Fibroblast of gingiva (primary cell): ENCODE measurements around the gene PLBD2.
A peak's percentile ranks its signal among the peaks of the same experiment; 100 is the strongest.

Experiments
- DNase-seq: peaks from one replicate; pipeline ENCODE4 v3.0.0-alpha.2; 2011; ENCODE audit warnings: low read depth

PLBD2 gene

DNA sequence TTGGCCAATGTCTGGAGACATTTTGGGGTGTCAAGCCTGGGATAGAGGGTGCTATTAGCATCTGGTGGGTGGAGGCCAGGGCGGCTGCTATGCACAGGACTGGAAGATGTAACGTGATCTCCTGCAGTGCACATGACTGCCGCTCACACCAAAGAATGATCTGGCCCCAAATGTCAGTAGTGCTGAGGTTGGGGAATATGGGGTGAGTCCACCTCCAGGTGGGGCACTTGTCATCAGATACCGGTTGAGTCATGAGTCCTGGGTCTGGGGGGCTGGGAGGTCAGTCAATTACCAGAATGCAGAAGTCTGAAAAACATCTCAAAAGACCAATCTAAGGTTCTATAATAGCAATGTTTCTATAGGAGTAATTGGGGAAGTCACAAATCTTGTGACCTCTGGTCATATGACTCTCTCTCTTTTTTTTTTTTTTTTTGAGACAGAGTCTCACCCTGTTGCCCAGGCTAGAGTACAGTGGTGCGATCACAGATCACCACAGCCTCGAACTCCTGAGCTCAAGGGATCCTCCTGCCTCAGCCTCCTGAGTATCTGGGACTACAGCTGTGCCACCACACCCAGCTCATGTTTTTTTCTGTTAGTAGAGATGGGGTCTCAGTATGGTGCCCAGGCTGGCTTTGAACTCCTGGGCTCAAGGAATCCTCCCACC lies 57.8 kb downstream of the PLBD2 start:
- peak; percentile 14 for DNase-seq

DNA sequence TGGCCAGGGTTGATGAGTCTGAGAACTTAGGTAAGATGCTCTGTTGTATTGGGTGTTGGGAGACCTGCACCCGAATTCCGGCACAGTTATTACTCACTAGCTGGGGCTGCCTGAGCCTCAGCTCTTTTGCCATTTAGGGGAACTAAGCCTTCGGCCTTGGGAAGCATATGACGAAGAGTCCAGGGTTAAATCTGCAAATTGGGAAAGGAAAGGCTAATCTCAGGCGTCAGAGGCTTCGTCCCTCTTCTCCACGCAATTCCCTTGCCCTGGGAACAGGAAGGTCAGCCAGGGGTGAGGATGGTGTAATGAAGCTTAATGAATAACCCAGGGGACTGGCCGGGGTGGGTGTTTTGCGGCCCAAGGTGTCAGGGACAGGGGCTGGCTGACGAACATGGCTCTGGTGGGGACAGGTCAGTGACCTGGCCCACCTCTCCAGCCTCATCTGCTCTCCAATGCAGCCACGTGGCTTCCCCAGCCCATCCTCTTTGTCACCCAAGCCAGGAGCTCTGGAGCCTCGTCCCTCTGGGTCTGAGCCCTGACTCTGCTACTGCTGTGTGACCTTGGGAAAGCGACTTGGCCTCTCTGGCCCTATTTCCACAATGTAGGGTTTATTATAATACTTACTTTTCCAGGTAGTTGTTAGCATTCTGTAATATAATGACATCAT lies 60.0 kb downstream of the PLBD2 start:
- no peak for DNase-seq

DNA sequence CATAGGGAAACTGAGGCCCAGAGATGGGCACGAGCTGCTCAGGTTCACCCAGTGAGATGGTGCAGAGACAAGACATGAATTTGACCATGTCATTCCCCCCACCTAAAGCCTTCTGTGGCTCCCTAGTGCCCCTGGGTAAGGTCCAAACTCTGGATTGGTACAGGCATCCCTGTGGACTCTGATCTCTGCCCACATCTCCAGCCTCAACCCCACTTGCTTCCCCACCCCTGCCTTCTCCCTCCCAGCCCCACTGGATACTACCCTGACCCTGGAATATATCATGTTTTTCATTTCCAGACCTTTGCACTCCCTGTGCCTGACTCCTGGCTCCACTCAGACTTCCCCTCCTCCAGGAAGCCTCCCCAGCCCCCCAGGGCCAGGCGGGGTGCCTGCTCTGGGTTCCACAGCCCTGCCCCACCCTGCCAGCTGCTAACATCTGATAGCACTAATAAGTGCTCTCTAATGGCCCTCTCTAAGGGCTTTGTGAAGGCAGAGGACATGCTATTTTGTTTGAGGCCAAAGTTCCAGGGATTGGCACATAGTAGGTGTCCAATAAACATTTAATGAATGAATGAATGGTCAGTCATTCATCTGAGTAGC lies 62.7 kb downstream of the PLBD2 start:
- no peak for DNase-seq

DNA sequence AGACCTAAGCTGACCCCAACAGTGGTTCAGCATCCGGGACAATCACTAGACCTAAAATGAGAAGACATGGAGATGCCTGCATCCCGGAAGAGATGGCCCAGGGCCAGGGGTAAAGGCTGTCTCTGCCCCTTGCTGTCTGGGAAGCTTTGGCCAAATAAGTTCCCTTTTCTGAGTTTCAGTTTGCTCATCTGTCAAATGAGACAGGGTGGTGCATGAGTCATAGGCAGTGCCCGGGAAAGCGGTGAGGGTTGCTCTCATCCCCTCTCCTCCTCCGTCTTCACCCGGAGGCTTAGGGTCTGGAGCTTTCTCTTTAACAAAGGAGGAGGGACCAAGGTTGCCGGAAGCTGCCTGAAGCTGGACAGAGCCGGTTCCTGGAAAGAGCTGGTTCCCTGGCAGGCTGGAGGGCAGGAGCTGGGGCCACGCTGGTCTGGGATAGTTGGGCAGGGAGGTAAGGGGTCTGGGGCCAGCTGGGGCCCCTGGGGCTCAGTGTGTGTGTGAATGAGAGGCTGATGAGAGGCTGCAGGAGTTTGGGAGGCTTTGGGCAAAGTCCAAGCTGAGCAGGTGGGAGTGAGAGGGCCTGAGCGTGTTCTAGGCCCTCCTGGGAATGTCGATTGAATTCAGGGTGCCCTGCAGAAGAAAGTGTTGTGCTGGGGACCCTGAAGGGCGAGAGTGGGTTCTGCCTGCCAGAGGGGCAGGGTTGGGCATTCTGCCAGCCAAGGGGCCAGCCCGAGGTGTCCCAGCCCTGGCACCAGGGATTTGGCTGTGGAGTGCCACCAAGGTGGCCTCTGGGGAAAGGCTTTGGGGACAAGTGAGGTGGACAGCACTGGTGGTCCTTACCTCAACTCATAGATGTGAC lies 63.9 kb downstream of the PLBD2 start, which contains the start of gene SDSL:
Gene SDSL, plus strand, starts transcription at position 351 of the 856 bp plus-strand sequence. CDS start 5,603 bp downstream, outside the sequence.
- peak; percentile 61 for DNase-seq

DNA sequence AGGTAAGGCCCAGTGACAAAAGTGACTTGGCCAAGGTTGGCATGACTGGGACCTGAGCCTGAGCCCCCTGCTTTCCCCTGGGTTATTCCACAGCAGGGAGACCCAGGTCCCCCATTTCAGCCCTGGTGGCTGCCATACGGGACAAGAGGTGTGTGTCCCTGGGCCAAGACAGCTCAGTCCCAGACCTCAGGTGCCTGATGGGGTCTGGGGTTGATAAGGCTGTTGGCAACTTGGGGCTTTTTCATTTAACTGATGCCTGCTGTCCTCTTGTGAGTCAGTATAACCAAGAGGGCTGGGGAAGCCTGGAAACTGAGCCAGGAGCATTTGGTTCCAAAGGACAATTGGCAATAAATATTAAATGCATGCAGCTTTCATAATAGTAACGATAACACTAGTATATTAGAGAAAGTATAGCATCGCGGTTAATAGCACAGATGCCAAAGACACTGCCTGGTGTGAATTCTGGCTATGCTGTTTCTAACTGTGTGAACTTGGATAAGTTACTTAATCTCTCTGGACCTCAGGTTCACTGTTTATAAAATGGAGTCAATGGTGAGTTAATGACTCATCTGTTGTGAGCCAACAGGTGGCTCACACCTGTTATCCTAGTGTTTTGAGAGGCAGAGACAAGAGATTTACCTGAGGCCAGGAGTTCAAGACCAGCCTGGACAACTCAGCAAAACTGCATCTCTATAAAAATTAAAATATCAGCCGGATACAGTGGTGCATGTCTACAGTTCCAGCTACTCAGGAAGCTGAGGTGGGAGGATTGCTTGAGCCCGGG lies 64.7 kb downstream of the PLBD2 start:
- no peak for DNase-seq

DNA sequence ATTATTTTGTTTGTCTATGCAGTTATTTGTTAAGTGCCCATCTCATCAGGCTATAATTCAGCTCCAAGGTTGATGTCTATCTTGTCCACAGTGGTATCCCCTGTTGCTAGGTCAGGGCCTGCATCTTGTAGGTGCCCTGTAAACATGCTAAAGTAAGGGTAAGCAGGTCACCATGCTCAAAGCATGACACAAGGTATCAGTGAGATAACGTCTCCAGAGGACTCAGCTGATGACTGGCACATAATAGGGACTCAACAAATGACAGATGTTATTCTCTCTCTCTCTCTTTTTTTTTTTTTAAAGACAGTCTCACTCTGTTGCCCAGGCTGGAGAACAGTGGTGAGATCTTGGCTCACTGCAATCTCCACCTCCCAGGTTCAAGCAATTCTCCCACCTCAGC lies 66.1 kb downstream of the PLBD2 start:
- no peak for DNase-seq

DNA sequence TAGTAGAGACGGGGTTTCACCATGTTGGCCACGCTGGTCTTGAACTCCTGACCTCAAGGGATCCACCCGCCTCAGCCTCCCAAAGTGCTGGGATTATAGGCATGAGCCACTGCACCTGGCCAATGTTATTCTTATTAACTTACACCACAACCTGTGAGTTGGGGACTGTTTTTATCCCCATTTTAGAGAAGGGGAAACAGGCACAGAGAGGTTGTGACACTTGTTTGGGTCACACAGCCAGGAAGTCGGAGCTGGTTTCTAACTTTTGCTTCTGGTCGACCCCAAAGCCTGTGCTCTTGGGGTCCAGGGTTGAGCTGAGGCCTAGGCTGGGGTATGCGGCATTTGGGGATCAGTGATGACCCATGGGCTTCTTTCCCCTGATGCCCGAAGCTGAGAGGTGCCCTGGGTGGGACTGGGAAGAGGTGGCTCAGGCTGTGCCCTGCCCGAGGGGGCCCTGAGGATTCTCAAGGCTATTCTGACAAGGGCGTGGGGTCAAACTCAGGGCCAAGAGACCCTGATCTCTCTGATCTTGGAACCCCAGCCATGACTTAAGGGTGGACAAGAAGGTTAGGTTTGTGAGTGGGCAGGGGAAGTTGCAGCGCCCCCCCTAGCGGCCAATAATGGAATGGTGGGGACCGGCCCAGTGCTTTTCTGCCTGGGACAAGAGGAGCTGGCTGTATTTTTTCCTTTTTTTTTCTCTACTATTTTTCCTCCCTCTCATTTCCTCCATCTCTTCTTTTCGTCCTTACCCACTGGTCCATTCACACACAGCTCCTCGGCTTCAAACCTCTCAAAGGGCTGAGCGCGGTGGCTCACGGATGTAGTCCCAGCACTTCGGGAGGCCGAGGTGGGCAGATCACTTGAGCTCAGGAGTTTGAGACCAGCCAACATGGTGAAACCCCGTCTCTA lies 66.8 kb downstream of the PLBD2 start:
- DNase-seq, result peak; percentile 46

DNA sequence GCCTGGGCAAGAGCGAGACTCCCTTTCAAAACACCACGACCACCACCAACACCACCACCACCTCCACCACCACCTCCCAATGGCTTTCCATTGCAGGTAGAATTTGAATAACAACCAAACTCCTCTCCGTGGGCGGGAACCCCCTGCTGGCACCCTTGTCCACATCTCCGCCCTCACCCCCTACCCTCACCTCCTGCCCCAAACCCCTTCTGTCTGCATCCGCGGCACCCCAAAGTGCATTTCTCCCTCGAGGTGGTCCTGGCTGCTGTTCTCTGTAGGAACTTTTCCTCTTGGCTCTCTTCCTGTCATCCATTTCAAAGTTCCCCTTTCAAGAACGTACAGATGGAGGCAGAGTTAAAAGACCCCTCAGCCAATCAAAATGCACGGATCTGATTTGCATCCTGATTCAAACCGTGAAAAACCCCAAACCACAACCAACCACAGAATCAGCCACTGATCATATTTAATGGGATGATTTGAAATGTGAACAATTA lies 67.6 kb downstream of the PLBD2 start:
- DNase-seq, result no peak

DNA sequence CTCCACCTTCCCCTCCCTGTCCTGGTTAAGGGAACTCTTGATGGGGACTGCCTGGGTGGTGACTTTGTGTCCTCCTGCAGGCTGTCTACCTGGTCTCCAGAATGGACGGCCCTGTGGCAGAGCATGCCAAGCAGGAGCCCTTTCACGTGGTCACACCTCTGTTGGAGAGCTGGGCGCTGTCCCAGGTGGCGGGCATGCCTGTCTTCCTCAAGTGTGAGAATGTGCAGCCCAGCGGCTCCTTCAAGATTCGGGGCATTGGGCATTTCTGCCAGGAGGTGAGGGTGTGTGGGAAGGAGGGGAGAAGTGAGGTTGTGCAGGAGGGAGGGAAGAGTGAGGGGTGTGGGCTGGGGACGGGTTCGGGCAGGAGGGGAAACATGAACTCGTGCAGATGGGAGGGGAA lies 69.5 kb downstream of the PLBD2 start:
- no peak for DNase-seq

DNA sequence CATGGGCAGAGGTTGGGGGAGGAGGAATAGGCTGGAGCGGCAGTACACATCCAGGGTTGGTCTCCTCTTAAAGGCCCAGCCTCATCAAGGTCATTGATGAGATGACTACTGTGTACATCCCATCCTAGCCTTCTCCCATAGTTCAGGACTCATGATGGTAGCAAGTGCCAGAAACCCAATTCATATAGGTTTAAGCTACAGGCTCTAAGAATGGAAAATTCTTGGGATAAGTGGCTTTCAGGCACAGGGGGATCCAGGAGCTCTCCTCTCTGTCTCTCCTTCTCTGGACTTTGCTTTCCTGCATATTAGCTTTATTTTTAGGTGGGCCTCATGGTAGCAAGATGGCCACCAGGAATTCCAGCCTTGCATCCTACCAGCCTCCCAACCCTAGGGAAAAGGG lies 70.1 kb downstream of the PLBD2 start:
- no peak for DNase-seq

DNA sequence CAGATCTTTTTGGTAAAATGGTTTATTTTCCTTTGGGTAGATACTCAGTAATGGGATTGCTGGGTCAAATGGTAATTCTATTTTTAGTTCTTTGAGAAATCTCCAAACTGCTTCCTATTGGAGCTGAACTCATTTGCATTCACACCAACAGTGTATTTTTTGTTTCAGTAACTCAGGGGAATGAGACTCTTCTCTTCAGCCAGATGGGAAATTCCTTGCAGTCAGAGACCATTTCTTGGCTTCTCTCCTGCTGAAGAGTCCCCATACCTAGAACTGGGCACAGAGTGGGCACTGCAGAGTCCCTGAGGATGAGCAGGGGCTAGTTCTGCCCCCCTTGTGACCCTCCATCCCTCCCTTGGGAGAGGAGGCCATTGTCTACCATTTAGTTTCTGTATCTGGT lies 74.6 kb downstream of the PLBD2 start:
- DNase-seq, result no peak

DNA sequence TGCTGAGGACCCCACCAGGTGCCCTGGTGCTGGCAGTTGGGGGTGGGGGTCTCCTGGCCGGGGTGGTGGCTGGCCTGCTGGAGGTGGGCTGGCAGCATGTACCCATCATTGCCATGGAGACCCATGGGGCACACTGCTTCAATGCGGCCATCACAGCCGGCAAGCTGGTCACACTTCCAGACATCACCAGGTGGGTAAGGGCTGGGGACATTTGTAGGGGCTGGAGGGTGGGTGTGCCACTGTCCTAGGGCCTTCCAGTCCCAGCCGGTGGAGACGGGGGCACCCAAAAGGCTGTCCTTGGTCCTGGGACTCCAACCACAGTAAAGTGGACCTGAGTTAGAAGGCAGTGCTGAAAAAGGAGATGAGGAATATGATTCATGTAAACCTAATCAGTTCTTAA lies 77.0 kb downstream of the PLBD2 start:
- DNase-seq, result no peak

DNA sequence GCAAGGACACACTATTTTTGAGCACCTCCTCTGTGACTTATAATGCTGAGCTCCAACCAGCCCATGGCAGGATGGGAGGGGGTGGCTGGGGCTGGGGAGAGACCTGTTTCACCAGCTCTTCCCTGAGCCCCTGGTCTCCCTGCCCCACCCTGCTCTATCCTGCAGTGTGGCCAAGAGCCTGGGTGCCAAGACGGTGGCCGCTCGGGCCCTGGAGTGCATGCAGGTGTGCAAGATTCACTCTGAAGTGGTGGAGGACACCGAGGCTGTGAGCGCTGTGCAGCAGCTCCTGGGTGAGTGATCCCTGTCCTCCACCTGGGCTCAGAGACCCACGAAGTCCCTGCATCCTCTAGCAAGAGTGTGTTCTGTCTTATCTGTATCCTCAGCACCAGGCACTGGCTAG lies 78.2 kb downstream of the PLBD2 start:
- DNase-seq, result no peak

DNA sequence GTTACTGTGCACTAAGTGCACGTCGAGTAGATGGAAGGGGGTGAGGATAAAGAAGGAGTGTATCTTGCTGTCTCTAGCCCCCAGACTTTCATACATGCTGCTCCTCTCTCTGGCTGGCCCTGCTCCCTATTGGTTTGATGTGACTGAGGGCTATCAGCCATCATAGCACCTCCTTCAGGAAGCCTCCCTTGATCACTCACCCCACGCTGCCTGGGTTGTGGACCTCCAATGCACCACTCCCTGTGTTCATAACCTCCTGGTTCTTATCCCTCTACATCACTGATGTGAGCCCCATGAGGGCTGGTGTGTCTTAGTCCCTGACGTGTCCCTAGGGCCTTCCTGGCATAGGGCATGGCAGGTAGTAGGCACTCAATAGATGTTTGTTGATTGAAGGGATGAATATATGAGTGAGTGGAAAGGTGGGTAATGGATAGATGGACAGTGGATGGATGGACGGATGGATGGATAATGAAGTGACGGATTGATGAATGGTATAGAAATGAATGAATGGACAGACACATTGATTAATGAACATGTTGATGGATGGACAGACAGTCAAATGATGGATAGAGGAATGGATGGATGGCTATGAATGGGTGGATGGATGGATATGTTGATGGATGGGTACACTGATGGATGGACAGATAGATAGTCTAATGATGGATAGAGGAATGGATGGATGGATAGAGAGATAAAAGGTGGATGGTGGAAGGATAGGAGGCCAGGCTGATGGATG lies 78.8 kb downstream of the PLBD2 start:
- no peak for DNase-seq

DNA sequence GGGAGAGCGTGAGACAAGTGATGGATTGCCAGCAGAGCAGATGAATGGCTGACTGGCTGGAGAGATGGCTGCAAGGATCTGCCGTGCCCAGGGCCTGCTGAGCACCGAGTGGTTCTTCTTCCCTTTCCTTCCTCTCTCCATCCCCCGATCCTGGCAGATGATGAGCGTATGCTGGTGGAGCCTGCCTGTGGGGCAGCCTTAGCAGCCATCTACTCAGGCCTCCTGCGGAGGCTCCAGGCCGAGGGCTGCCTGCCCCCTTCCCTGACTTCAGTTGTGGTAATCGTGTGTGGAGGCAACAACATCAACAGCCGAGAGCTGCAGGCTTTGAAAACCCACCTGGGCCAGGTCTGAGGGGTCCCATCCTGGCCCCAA lies 79.3 kb downstream of the PLBD2 start:
- no peak for DNase-seq

DNA sequence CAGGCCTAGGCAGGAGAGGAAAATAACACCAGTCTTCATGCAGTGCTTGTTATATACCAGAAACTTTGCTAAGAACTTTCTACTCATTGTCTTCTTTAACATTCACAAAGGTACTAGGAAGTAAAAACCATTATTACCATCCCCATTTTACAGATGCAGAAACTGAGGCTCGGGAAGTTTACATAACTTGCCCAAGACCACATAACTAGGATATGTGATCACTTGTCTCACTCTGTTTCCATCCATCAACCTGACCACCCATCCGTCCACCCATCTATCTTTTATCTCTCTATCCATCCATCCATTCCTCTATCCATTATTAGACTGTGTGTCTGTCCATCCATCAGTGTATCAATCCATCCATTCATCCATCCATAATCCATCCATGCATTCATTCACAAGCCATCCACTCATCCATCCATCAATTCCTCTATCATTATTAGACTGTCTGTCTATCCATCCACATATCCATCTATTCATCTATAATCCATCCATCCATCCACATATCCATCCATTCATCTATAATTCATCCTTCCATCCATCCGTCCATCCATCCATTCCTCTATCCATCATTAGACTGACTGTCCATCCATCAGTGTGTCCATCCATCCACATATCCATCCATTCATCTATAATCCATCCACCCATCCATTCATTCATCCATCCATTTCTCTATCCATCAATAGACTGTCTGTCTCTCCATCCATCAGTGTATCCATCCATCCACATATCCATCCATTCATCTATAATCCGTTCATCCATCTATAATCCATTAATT lies 80.3 kb downstream of the PLBD2 start:
- no peak for DNase-seq

DNA sequence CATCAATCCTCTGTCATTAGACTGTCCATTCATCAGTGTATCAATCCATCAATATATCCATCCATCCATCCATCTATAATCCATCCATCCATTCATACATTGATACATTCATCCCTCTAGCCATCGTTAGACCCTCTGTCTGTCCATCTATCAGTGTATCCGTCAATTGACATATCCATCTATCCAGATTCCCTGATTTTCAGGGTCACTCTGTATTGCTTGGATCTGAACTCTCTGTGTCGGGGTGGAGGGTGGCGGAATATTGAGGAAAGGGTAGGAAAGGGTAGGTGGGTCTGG lies 80.9 kb downstream of the PLBD2 start:
- DNase-seq, result no peak

DNA sequence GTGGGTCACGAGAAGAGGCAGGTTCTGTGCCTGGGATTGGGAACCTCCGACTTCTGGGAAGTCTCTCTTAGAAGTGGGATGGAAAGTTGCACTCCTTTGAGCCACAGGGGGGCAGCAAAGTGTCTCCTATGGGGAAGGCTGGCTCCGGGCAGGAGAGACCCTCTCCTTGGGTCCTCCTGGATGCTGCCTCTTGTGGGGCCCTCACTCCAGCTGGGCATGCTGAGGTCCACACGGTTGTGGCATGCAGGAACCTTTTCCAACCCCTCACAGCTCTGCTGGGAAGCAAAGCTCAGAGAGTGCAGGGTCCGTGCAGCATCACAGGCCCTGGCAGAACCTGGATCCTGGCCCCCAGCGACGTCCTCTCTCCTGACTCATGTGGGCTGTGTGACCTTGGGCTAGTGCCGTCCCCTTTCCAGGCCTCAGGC lies 81.2 kb downstream of the PLBD2 start:
- no peak for DNase-seq

DNA sequence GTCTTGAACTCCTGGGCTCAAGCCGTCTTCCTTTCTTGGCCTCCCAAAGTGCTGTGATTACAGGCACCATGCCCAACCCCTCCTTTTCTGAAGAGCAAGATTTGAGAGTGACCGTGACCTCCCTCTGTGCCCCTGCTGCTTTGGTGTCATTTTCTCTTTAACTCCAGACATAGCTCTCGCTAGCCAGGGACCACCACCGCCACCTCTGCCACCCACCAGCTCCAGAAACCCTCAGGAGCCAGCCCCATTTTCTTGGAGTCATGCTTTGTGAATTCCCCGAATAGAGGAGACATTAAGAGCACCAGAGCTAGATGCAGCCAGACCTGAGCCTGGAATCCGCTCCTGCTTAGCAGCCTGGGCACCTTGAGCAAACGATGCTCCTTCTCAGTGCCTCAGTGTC lies 81.9 kb downstream of the PLBD2 start:
- DNase-seq, result no peak
